Limb (tissue), 2 donors: ENCODE results near the gene MRPL16.

Source experiments
- DNase-seq, 2 donors: peaks; one replicate each; pipeline ENCODE4 v3.0.0-alpha.2; 2016; ENCODE audit errors: extremely low spot score in 2 of 2

MRPL16 gene

GRCh38 chr11:59771605-59772004, 39.0 kb downstream of the MRPL16 start:
- no peak for DNase-seq

- DNase-seq, result no peak
Measured at GRCh38 chr11:59770869-59771268, 39.7 kb downstream of the MRPL16 start.

- DNase-seq, result no peak
Measured at GRCh38 chr11:59770319-59770718, 40.3 kb downstream of the MRPL16 start.

- no peak for DNase-seq
Measured at GRCh38 chr11:59769828-59770227, 40.8 kb downstream of the MRPL16 start.

- DNase-seq, result no peak
Measured at GRCh38 chr11:59769111-59769510, 41.5 kb downstream of the MRPL16 start.

- DNase-seq, result no peak
Measured at GRCh38 chr11:59767225-59767611, 43.4 kb downstream of the MRPL16 start.

GRCh38 chr11:59766542-59767224, 43.9 kb downstream of the MRPL16 start:
- no peak for DNase-seq

- DNase-seq, result no peak
Measured at GRCh38 chr11:59765068-59765735, 45.4 kb downstream of the MRPL16 start.

DNA sequence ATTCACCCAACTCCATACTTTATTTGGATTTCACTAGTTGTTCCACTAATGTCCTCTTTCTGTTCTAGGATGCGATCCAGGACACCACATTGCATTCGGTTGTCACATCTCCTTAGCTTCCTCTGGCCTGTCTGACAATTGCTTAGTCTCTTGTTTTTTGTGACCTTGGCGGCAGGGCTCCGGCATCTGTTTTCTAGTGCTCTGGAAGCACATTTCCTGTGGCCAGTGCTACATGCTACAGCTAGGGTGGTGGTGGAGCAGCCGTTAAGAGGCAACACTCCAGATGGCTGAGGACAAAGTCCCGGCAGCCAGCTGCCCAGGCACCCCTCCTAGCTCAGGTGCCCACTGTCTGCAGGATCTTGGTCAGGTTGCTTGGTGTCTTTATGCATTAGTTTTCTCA, 48.6 kb downstream of the MRPL16 start:
- DNase-seq, result no peak

DNA sequence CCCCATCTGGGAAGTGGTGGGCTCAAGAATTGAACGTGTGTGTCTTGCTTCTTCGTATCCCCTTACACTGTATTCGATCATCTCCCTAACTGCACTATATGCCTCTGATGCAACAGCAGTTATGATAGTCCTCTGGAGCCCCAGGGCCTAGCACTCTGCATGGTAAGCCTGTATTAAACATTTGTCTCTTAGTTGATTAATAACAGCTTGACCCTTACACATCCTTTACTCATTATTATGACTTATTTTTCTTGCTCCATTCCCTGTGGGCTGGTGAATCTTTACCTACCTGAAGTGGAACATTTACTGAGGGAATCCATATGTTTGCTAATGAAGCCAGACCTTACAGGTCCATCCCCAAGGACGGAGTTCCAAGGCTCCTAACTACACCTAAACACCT, 49.8 kb downstream of the MRPL16 start:
- no peak for DNase-seq

GRCh38 chr11:59759900-59760299, 50.7 kb downstream of the MRPL16 start:
- no peak for DNase-seq

GRCh38 chr11:59758401-59759037, 52.1 kb downstream of the MRPL16 start:
- DNase-seq, result no peak

DNA sequence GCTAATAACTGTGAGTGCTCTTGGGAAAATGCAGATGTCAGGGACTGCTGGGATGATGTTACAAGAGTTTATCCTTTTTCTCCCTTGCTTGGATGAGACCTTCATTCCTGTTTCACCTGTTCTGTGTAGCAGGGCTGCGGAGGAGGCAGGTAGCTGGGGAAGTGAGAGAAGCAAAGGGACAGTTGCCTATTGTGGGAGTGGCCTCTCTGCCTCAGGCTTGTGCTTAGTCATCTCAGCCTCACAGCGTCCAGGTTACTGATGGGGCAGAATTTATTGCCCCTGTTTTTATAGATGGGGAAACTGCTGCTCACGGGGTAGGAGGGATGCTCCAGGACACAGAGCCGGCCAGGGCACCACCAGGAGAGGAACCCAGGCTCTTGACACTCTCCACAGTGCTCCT, 53.7 kb downstream of the MRPL16 start:
- DNase-seq, result no peak

DNA sequence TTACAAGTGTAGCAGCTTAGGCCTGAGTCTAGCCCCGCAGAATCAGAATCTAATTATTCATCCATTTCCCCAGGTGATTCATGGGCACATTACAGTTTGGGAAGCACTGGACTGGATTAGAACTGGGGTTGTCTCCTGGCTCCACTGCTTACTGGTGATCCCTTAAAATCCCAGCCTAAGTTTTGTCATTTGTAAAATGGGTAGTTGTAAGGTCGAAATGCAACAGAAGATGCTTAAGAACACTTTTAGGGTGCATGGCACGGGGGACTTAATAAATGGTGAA, 54.1 kb downstream of the MRPL16 start:
- no peak for DNase-seq
